HG03520 (cell line): Measurements from ENCODE around the gene GNAQ.
"Not testable (repeated sequence)": the region's sequence is repeated elsewhere in the genome, so short reads cannot be mapped to it uniquely, and the experiment has no call there.

Experiments used
- ATAC-seq: cut with Tn5 transposase; IDR thresholded peaks from one replicate; pipeline ENCODE4 v1.9.1; 2021; ENCODE audit warnings: mild to moderate bottlenecking, moderate library complexity; ENCODE audit not compliant: unreplicated experiment

The GNAQ gene

GRCh38 chr9:77881634-77882033 is 150.0 kb downstream of the GNAQ start:
- not testable (repeated sequence) for ATAC-seq

- no peak for ATAC-seq
Measured at GRCh38 chr9:77881111-77881510, 150.5 kb downstream of the GNAQ start.

DNA sequence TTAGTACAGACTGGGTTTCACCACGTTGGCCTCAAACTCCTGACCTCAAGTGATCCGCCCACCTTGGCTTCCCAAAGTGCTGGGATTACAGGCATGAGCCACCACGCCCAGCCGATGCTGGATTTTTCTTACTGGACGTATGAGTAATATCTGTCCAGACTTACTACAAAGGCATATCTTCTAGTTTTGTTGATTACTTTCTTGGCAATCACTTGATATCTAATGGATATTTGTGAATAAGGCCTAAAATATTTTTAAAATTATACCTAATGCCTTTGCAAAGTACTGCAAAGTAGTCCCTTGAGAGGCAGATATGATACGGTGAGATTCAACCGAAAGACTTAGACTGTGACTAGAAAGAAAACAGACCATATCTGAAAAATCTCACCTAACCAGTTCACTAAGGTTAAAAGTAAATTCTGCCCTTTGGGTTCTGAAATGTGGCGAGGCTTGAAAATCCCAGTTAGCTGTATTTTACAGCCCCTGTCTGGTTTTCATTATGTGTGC is 152.1 kb downstream of the GNAQ start:
- ATAC-seq: no peak

- ATAC-seq: not testable (repeated sequence)
Measured at GRCh38 chr9:77878793-77879192, 152.8 kb downstream of the GNAQ start.

DNA sequence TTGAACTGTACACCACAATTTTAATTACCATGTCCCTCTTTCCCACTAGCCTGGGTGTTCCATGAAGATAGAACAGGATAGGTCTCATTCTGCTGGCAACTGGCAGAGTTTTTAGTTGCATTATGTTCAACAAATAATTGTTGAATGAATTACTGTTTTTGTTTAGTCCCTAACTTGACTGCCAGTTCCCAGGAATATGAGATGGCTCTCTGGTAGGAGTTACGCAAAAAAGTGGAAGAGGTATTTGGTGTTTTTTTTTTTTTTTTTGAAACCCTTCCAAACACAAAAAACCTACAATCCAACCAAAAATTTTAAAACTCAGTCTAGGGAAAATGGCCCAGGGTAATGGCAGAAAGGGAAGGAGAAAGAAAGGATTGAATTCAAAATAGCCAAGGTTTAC is 153.6 kb downstream of the GNAQ start:
- no peak for ATAC-seq

DNA sequence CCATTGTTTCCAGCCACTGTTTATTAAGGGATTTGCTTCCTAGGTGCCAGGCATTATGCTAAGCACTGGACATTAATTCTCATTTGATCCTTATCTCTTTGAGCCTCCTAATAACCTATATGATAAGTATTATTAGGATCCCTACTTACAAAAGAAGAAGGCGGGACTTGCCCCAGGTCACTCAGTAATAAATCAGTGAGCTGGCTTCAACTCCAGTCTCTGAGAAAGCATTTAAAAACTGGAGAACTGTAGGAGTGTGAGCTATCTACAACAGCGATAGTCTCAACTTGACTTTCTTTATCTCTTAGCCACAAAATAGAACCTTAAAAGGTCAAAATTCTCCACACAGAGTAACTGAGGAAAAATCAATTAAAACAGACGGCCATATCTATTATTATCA is 155.0 kb downstream of the GNAQ start:
- no peak for ATAC-seq

DNA sequence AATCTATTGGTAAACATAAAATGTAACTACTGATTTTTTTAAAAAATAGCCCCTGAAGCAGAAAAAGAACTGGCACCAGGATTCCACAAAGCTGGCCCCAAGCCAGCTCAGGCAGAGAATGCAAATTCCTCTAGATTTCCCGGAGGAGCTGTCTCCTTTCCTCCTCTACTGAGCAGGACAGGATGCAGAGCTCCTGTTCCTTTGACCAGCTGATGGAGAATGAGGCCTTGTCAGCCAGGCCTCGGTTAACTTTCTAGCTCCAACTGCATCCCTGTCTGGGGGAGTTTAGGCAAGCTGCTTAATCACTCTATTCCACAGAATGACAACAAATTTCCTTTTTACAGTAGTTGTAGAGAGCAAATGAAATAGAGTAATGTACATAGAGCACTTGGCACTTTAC is 155.5 kb downstream of the GNAQ start:
- ATAC-seq: no peak

DNA sequence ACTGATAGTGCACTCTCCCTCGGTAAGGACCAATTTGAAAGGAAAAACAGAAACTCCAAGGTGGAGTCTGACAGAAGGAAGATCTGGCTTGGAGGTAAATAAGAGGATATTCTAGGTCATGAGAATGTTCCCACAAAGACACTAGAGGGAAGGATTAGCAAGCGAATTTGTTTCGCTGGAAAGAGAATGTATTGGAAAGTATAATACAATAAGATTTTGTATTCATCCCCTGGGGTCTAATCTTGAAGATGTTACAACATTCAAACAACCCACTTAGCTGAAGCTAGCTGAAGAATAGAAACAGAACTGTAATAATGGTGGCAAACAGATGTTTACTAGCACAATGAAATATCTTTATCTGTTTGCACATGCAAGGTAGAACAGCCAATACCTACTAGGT is 158.7 kb downstream of the GNAQ start:
- ATAC-seq: no peak

DNA sequence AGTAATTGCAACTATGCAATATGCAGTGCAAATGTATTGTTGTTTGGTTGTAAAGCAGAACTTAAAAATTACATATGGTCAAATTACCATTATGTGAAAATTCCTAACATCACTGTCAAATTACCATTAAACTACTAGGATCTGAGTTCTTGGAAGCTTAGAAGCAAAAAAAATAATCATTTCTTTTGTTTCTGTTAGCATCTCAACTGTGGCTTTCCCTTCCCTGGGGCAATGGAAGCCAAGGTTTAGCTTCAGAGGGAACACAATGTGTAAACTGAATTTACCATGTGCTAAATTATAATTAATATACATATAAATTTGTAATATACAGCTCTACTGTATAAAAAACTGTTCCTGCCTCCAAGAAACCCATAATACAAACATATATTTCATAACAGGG is 159.4 kb downstream of the GNAQ start:
- ATAC-seq: no peak

DNA sequence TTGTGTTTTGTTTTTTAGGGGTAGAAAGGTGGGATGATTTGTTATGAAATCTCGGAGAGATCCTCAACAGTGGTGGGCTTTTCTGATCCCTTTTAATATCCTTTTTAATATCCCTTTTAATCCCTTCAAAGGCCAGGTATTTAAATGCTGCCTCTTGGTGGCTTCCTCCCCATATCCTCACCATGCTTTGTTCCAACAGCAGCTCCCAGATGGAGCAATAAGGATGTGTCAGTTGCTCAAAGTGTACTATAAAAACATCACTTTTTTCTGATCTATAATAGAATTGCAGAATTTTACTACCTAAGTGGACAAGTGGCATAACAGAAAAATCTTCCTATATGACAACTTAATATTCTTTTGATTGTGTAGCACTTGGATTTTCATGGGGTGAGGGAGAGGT is 160.1 kb downstream of the GNAQ start:
- no peak for ATAC-seq

DNA sequence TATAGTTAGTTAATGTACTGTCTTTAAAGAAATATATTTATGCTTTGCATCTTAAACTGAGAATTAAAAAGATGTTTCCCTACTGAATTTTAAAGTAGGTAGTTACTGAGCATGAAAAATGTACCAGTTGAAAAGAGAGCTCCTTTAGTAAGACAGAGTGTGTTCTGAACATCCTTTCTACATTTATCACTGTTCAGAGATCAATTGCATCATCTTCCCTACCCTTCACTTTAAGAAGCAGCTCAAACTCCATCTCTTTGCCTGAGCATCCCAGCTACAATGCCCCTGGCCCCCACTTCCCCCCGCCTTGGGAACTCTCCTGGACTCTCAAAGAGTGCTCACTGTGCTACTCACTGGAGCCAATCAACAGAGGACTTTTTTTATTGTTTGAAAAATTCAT is 164.7 kb downstream of the GNAQ start:
- no peak for ATAC-seq

DNA sequence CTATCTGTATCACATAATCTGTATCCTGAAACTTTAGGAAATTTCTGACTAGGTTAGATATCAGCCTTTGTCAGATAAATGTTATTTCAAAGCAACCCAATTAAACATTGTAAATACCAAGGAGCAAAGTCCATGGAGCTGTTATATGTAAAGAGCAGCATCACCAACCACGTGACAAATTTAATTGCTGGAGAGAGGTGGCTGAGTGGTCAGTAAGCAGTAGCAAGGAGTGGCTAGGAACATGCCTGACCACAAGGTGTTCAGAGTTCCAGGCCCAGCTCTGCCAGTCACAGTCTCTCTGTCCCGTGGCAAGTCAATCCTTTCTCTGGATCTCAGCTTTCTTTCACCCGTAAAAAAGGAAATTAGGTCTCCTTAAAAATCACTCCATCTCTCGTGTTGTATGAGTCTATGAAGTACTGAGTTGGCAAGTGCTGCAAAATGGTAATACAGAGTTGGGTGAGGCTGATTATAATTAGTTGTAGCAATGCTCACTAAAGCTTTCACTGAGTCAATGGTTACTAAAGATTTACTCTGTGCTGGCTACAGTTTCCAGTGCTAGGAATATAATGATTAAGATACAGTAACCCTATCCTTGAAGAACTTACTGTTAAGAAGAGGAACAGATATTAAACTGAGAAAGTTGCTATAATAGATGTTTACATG is 166.1 kb downstream of the GNAQ start:
- ATAC-seq: no peak

GRCh38 chr9:77864211-77864889 is 167.3 kb downstream of the GNAQ start:
- no peak for ATAC-seq

- not testable (repeated sequence) for ATAC-seq
Measured at GRCh38 chr9:77863638-77864037, 168.0 kb downstream of the GNAQ start.

- not testable (repeated sequence) for ATAC-seq
Measured at GRCh38 chr9:77860953-77861352, 170.7 kb downstream of the GNAQ start.

DNA sequence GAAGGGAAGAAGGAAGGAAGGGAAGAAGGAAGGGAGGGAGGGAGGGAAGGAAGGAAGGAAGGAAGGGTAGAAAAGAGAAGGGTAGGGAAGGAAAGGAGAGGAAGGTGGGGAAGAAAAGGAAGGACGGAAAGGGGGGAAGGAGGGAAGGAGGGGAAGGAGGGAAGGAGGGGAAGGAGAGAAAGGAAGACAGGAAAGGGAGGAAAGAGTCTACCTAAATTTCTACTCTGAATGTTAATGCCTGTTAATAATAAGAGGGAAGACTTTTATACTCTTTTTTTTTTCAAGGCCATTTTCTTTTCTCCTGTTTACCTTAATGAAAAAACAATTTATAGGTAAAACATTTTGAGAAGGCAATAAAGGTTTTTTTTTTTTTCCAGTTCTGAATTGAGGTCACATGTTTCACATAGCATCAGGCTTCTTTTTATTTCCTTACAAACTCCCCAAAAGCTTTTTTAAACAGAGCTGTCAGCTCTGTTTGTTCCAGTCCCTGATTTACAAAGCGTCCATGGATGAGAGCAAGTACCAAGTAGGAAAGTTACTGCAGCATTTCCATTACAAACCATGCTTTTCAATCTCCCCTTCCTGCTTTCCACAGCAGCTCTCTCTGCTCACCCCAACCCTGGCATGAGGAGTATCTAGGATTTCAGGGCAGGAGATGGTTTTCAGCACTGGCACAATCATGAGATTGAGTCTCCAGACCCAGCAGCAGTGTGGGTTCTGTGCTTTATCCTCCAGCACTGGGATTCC is 173.9 kb downstream of the GNAQ start:
- ATAC-seq: no peak

DNA sequence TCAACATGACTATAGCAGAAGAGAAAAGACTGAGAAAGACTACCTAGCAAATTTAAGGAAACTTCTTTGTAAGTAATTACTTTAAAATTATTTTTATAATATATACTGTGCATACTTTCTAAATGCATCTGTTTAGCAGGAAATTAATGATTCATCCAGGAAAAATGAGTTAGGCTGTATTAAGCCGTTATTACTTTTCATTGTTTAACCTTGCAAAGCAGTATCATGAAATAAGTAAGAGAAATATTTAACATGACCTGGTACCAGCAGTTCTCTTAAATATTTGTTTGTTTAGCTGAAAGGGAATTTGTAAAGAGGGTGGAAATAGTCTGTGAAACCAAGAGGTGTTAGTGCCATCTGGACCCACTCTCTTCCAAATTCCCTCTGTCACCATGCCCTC is 175.0 kb downstream of the GNAQ start:
- ATAC-seq: no peak

DNA sequence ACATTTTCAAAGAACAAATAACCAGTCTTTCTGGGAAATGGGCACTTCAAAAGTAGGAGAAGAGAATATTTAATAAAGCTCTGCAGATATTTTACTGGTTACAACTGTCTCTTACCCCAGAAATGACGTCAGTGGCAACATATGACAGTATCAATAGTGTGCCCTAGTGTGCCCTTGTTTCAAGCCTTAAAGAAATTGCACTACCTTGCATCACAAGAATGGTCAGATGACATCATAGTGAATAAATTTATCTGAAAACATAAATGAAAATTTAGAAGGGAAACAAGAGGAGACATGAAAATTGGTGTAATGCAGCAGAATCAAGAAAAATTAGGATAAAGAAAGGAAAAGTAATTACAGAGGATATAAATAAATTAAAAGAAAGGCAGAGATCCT is 176.7 kb downstream of the GNAQ start:
- ATAC-seq: no peak

GRCh38 chr9:77854258-77854915 is 177.2 kb downstream of the GNAQ start:
- ATAC-seq: no peak

- ATAC-seq: no peak
Measured at GRCh38 chr9:77853716-77854115, 177.9 kb downstream of the GNAQ start.

- ATAC-seq: no peak
Measured at GRCh38 chr9:77851882-77852595, 179.6 kb downstream of the GNAQ start.
